GF-D8 (cell line): ENCODE measurements around the gene MRPL40.

Experiments
- DNase-seq: peaks from one replicate; lab custom pipeline; 2025; lab: John Stamatoyannopoulos, UW

MRPL40 gene

GRCh38 chr22:19480789-19481188 lies 48.4 kb downstream of the MRPL40 start:
- DNase-seq: no peak

GRCh38 chr22:19482297-19482696 lies 50.0 kb downstream of the MRPL40 start:
- no peak for DNase-seq

- DNase-seq: no peak
Observed at GRCh38 chr22:19483481-19484244, 51.3 kb downstream of the MRPL40 start.
